ENCODE measurements around the gene UBE2Q1.

DNA sequence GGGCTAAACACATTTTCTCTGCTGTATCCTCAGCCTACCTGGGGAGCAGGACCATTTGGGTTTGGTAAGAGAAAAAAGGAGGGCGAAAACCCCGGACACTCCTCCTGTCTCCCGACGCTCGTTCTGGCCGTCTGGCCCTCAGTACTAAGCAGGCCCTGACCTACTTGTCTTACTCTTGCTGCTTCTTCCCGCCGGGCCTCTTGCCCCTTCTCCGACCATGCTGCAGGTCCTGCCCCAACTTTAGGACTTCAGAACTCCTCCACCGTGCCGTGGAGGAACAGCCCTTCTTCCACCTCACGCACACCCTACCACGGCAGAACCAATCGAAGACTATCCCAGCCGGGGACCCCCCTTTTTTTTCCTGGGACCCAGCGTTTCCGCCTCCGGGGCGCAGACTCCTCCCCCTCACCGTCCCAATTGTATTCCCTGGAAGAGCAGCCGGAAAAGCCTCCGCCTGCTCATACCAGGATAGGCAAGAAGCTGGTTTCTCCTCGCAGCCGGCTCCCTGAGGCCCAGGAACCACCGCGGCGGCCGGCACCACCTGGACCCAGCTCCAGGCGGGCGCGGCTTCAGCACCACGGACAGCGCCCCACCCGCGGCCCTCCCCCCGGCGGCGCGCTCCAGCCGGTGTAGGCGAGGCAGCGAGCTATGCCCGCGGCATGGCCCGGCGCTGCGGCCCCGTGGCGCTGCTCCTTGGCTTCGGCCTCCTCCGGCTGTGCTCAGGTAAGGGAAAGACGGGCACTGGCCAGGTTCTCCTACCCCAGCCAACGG is 9.1 kb upstream of the UBE2Q1 start, which contains the start of gene CHRNB2:
- TF ChIP-seq GATA2 (IDR thresholded peaks at IDR 0.05; ENCODE audit: low read depth, low read length) (no peak), GATA3 (IDR thresholded peaks at IDR 0.05; ENCODE audit: low read depth, low read length) (no peak)
